ENCODE results near the gene ERICH2. TPM values are rescaled to one million over a fixed set of nuclear protein-coding genes. Genes with fewer than 3 reads are reported as not detected.
A peak's percentile ranks its signal among the peaks of the same experiment; 100 is the strongest.

The ERICH2 gene
- total and polyA plus RNA-seq, 2 of the 13 experiments (the other 11 are each of a cell fraction or from before 2014, with no cell fraction given), result not detected

GRCh38 chr2:170770008-170770605, at the start of gene ERICH2 (continued):
- TF ChIP-seq ETV5 (CRISPR knock-in tag; IDR thresholded peaks at IDR 0.05; ENCODE audit: borderline replicate concordance), result peak; percentile 18; the same call in 1 of the 2 replicates
- TF ChIP-seq, protein P1, sequence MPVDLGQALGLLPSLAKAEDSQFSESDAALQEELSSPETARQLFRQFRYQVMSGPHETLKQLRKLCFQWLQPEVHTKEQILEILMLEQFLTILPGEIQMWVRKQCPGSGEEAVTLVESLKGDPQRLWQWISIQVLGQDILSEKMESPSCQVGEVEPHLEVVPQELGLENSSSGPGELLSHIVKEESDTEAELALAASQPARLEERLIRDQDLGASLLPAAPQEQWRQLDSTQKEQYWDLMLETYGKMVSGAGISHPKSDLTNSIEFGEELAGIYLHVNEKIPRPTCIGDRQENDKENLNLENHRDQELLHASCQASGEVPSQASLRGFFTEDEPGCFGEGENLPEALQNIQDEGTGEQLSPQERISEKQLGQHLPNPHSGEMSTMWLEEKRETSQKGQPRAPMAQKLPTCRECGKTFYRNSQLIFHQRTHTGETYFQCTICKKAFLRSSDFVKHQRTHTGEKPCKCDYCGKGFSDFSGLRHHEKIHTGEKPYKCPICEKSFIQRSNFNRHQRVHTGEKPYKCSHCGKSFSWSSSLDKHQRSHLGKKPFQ (CRISPR knock-in tag; IDR thresholded peaks at IDR 0.05; ENCODE audit: insufficient replicate concordance), result peak; percentile 39
- TF ChIP-seq ZC3H4 (CRISPR knock-in tag; IDR thresholded peaks at IDR 0.05; ENCODE audit: borderline replicate concordance), result no peak
- no peak for TF ChIP-seq TARDBP (CRISPR knock-in tag; IDR thresholded peaks at IDR 0.05)
- TF ChIP-seq ELF3 (CRISPR knock-in tag; IDR thresholded peaks at IDR 0.05), result peak; percentile 30
- no peak for TF ChIP-seq ZNF580 (CRISPR knock-in tag; IDR thresholded peaks at IDR 0.05; ENCODE audit: borderline replicate concordance, low read depth)
- TF ChIP-seq, protein P2, sequence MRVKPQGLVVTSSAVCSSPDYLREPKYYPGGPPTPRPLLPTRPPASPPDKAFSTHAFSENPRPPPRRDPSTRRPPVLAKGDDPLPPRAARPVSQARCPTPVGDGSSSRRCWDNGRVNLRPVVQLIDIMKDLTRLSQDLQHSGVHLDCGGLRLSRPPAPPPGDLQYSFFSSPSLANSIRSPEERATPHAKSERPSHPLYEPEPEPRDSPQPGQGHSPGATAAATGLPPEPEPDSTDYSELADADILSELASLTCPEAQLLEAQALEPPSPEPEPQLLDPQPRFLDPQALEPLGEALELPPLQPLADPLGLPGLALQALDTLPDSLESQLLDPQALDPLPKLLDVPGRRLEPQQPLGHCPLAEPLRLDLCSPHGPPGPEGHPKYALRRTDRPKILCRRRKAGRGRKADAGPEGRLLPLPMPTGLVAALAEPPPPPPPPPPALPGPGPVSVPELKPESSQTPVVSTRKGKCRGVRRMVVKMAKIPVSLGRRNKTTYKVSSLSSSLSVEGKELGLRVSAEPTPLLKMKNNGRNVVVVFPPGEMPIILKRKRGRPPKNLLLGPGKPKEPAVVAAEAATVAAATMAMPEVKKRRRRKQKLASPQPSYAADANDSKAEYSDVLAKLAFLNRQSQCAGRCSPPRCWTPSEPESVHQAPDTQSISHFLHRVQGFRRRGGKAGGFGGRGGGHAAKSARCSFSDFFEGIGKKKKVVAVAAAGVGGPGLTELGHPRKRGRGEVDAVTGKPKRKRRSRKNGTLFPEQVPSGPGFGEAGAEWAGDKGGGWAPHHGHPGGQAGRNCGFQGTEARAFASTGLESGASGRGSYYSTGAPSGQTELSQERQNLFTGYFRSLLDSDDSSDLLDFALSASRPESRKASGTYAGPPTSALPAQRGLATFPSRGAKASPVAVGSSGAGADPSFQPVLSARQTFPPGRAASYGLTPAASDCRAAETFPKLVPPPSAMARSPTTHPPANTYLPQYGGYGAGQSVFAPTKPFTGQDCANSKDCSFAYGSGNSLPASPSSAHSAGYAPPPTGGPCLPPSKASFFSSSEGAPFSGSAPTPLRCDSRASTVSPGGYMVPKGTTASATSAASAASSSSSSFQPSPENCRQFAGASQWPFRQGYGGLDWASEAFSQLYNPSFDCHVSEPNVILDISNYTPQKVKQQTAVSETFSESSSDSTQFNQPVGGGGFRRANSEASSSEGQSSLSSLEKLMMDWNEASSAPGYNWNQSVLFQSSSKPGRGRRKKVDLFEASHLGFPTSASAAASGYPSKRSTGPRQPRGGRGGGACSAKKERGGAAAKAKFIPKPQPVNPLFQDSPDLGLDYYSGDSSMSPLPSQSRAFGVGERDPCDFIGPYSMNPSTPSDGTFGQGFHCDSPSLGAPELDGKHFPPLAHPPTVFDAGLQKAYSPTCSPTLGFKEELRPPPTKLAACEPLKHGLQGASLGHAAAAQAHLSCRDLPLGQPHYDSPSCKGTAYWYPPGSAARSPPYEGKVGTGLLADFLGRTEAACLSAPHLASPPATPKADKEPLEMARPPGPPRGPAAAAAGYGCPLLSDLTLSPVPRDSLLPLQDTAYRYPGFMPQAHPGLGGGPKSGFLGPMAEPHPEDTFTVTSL (CRISPR knock-in tag; IDR thresholded peaks at IDR 0.05; ENCODE audit: borderline replicate concordance), result no peak
- TF ChIP-seq RBM39 (IDR thresholded peaks at IDR 0.05; ENCODE audit: low read depth, low read length, poor library complexity, severe bottlenecking), result no peak
- 0 out of 2 replicates have a peak, but pooled peaks have one; percentile 32 for TF ChIP-seq POLR2G (IDR thresholded peaks at IDR 0.05; ENCODE audit: low read depth, low read length)
- TF ChIP-seq, protein P3, sequence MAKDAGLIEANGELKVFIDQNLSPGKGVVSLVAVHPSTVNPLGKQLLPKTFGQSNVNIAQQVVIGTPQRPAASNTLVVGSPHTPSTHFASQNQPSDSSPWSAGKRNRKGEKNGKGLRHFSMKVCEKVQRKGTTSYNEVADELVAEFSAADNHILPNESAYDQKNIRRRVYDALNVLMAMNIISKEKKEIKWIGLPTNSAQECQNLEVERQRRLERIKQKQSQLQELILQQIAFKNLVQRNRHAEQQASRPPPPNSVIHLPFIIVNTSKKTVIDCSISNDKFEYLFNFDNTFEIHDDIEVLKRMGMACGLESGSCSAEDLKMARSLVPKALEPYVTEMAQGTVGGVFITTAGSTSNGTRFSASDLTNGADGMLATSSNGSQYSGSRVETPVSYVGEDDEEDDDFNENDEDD (CRISPR knock-in tag; IDR thresholded peaks at IDR 0.05; ENCODE audit: borderline replicate concordance), result 0 out of 2 replicates have a peak, but pooled peaks have one; percentile 7
- no peak for TF ChIP-seq ZNF234 (CRISPR knock-in tag; conservative IDR thresholded peaks at IDR 0.05)
- TF ChIP-seq NFATC3 (CRISPR knock-in tag; IDR thresholded peaks at IDR 0.05), result 0 out of 2 replicates have a peak, but pooled peaks have one; percentile 38
- TF ChIP-seq HMG20A (CRISPR knock-in tag; IDR thresholded peaks at IDR 0.05; ENCODE audit: borderline replicate concordance), result 0 out of 2 replicates have a peak, but pooled peaks have one; percentile 36
- TF ChIP-seq, protein P4, sequence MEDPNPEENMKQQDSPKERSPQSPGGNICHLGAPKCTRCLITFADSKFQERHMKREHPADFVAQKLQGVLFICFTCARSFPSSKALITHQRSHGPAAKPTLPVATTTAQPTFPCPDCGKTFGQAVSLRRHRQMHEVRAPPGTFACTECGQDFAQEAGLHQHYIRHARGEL (CRISPR knock-in tag; IDR thresholded peaks at IDR 0.05), result no peak
- TF ChIP-seq ZNF331 (CRISPR knock-in tag; IDR thresholded peaks at IDR 0.05), result peak; percentile 24; the same call in 1 of the 2 replicates
